Measurements from ENCODE around the gene RIMBP2.
"Not testable (repeated sequence)": the region's sequence is repeated elsewhere in the genome, so short reads cannot be mapped to it uniquely, and the experiment has no call there.

RIMBP2 gene

DNA sequence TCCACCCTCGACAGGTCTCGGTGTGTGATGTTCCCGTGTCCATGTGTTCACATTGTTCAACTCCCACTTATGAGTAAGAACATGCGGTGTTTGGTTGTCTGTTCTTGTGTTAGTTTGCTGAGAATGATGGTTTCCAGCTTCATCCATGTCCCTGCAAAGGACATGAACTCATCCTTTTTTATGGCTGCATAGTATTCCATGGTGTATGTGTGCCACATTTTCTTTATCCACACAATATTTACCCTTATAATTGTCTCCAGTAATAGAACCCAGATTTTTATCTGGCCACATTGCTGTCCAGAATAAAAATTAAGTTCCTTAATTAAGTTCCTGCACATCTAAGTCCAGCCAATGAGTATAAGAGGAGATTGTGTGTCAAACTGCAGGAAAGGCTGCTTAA lies 22.3 kb upstream of the RIMBP2 start:
- not testable (repeated sequence) for DNase-seq

GRCh38 chr12:130737731-130738130 lies 21.6 kb upstream of the RIMBP2 start:
- no peak for DNase-seq

GRCh38 chr12:130729344-130729743 lies 13.2 kb upstream of the RIMBP2 start:
- DNase-seq = no peak

- DNase-seq = no peak
Observed at GRCh38 chr12:130728158-130729058, 12.3 kb upstream of the RIMBP2 start.

DNA sequence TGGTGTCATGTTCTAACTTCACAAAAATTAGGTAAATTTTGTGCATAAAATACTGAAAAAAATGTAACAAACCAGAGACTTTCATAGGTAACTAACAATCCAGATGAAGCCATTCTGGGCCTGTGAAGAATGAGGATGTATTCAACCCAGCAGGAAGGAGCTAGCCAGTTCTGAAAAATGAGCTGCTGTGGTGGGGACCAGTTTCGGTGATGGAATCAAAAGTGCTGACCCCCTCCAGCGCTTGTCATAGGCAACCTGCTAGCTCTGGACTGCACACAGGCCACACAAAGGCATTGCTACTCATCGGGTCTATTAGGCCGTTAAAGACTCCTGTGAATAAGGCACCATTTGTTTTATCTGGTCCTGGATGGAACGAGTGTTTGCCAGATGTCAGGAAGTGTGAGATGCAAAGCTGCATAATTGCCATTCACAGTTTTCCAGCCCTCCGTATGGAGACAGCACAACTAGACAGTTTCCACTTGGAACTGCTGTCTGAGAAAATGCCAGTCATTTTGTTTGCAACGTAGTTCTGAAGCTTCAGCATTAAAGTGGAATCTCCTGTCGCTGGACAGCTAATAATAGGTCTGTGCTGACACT lies 3.3 kb upstream of the RIMBP2 start:
- DNase-seq = peak; percentile 74

DNA sequence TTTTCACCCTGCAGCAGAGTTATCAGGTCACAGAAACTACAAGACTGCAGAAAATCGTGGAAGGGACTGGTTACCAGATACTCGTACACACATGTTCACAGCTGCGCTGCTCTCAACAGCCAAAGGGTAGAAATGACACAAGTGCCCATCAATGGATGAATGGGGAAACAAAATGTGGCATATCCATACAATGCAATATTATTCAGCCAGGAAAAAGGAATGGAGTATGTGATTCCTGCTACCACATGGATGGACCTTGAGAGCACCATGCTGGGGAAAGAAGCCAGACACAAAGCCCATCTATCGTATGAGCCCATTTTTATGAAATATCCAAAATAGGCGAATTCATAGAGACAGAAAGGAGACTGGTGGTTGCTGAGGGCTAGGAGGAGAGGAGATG lies 1.7 kb upstream of the RIMBP2 start:
- no peak for DNase-seq

DNA sequence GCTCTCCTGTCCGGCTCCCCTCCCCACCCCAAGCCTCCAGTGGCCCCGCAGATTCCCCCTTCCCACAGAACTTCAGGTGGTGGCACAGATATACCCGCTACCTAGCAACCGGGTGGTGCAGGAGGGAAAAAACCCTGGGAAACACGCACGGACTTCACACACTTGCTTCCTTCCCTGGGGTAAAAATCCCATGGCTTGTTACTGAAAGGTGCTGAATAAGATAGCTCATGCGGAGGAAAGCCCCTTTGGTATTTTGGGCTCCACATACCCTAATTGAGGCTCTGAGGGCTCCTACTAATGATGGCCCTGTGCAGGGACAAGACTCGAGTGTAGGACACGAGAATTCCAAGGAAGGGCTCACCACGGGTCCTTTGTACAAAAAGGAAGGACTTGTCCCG lies 869 bp upstream of the RIMBP2 start:
- no peak for DNase-seq

- no peak for DNase-seq
Observed at GRCh38 chr12:130715150-130715997, 725 bp downstream of the RIMBP2 start.

GRCh38 chr12:130714591-130715149 lies 1.4 kb downstream of the RIMBP2 start:
- peak; percentile 11 for DNase-seq

DNA sequence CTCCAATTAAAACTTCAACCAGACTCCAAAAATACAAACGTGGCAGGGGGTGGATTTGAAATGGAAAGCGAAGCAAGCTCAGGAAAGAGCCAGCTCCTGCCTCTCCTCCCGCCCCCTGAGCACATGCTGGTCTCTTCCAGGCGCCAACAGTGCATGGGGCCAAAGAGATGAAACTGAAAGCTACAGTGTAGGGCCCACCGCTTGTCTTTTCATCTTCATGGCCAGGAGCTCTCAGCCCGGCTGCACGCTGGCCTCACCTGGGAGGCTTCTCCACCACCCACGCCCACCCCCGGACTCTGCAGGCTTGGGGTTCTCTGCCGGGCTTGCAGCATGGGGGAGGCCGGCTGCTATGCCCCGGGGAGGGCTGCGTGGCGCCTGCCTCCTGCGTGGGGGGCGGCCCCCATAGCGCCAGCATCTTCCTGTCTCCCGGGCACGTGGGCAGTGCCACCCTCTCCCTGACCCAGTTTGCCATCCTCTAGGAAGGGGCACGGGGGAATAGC lies 2.0 kb downstream of the RIMBP2 start:
- no peak for DNase-seq

- DNase-seq = no peak
Observed at GRCh38 chr12:130713581-130713991, 2.5 kb downstream of the RIMBP2 start.

- no peak for DNase-seq
Observed at GRCh38 chr12:130712346-130713065, 3.6 kb downstream of the RIMBP2 start.

DNA sequence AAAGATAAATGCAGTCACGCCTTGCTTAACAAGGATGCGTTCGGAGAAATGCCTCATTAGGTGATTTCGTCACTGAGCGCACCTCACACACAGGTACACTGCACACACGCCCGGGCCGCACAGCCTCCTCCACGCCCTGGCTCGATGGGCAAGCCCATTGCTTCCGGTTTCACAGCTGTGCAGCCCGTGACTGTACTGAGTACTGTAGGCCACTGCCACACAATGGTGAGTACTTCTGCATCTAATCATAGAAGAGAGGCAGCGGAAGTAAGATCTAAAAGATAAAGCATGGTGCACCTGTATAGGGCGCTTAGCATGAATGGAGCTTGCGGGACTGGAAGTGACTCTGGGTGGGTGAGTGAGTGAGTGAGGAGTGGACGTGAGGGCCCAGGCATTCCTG lies 4.3 kb downstream of the RIMBP2 start:
- DNase-seq = no peak

DNA sequence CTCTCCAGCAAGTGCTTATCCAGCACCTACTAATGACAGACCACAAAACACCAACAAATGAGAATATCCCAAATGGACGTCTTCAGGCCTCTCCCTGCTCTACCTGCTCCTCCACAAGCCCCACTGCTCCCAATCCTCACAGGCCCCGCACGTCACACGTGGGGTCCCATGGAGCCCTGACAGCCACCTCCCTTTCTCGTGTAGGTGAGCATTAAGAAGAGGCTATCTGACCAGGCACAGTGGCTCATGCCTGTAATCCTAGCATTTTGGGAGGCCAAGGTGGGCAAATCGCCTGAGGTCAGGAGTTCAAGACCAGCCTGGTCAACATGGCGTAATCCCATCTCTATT lies 5.4 kb downstream of the RIMBP2 start:
- DNase-seq = no peak

DNA sequence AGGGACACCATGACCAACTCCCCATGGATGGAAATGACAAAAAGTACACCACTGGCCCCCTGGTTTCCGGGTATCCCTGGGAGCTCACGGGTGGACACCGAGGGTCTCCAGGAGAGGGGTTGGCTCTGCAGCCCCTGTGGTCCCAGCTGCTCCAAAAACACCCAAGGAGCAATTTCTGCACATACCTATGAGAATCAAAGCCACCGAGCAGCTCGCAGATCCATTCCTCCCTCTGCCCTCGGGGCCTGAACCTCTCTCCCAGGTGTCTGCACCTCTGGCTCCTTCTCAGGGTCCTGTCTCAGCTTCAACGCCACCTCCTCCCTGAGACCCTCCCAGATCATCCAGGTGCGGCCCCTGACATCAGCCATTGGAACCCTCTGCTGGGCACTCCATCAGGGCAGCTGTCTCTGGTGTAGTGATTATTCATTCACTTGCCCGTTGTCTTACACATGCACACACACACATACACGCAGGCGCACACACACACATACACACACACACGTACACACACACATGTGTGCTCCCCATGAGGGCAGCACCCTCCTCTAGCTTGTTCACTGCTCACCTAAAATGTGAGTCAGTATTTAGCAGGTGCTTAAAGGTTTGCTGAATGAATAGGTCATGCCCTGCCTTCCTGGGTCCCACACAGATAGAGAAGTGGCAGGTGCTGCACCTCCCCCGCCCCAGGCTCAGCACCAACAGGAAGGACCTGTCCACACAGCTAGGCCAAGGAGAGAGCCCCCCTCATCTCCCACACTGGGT lies 5.9 kb downstream of the RIMBP2 start:
- no peak for DNase-seq

DNA sequence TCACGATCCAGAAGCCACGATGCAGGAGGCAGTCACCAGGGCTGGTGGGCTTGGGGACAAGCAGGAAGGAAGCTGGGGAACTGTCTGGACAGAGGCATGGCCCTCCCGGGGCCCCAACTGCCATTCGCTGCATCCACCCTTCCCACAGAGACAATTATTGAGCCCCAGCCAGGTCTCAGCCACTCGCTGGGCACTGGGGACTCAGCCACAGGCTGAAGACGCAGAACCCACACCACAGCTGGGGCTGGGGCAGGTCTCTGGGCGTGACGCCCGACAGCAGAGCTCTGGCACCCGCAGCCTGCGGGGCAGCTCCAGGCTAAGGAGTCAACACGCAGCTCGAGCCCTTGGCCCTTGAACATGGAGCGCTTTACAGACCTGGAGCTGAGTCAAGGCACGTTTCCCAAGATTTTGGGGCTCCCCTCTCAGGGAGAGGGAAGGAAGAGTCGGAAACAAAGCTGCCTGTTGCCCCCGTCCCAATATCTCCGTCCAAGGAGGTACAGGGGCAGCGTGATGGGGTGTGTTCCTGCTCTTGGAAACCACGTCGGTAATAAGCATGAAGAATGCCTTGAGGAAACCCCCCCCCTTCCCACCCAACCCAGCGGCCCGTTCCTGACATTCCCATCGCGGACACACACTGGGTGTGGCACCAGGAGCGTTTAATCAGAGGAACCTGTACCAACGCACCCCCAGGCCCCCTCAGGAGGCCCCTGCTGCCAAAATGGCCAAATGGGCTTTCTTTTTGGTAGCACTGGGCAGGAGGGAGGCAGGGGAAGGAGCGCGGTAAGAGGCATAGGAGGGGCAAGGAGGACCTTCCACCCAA lies 6.7 kb downstream of the RIMBP2 start:
- DNase-seq = no peak

GRCh38 chr12:130708648-130709047 lies 7.5 kb downstream of the RIMBP2 start:
- DNase-seq = no peak

DNA sequence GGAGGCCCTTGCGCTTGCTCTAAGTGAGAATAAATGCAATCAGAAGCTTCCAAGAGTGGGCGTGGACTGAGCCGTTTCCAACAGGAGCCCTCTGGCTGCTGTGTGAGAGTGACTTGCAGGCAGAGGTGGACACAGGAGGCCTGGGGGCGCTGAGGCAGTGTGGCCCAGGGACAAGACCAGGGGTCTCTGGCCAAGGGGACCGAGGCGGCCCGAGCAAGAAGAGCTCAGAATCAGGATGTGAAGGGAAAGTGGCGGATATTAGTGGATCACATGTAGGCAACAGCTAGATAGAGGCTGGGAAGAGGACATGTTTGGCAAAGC lies 8.6 kb downstream of the RIMBP2 start:
- DNase-seq = no peak

GRCh38 chr12:130706885-130707570 lies 9.1 kb downstream of the RIMBP2 start:
- no peak for DNase-seq

GRCh38 chr12:130706311-130706710 lies 9.8 kb downstream of the RIMBP2 start:
- DNase-seq = no peak
